ENCODE data around the gene SAFB2.

GRCh38 chr19:5667751-5668271, 45.2 kb upstream of the SAFB2 start:
- TF ChIP-seq CTCF (IDR thresholded peaks at IDR 0.05) (no peak), POLR2A (IDR thresholded peaks at IDR 0.05) (no peak)
